Measurements from ENCODE around the gene CDH2.

Gene CDH2

GRCh38 chr18:28125051-28125450 is 51.9 kb downstream of the CDH2 start:
- DNase-seq: no peak

GRCh38 chr18:28124131-28125029 is 52.5 kb downstream of the CDH2 start:
- no peak for DNase-seq

- no peak for DNase-seq
These were observed 53.4 kb downstream of the CDH2 start for GRCh38 chr18:28123401-28124030.

- DNase-seq: no peak
These were observed 56.0 kb downstream of the CDH2 start for GRCh38 chr18:28120828-28121515.

GRCh38 chr18:28116461-28116860 is 60.5 kb downstream of the CDH2 start:
- no peak for DNase-seq

- DNase-seq: no peak
These were observed 61.8 kb downstream of the CDH2 start for GRCh38 chr18:28115149-28115550.

- no peak for DNase-seq
These were observed 62.5 kb downstream of the CDH2 start for GRCh38 chr18:28114472-28114871.

- no peak for DNase-seq
These were observed 63.5 kb downstream of the CDH2 start for GRCh38 chr18:28113271-28114029.

GRCh38 chr18:28112056-28112470 is 64.9 kb downstream of the CDH2 start:
- DNase-seq: no peak

- no peak for DNase-seq
These were observed 66.0 kb downstream of the CDH2 start for GRCh38 chr18:28110924-28111323.

- peak; percentile 48 to 61 for DNase-seq
These were observed 67.0 kb downstream of the CDH2 start for GRCh38 chr18:28109781-28110560.

- peak; percentile 13 to 56 for DNase-seq
These were observed 68.1 kb downstream of the CDH2 start for GRCh38 chr18:28108814-28109213.

- no peak for DNase-seq
These were observed 68.7 kb downstream of the CDH2 start for GRCh38 chr18:28108254-28108653.

- no peak for DNase-seq
These were observed 77.7 kb downstream of the CDH2 start for GRCh38 chr18:28099237-28099636.

GRCh38 chr18:28095631-28096030 is 81.3 kb downstream of the CDH2 start:
- DNase-seq: no peak

GRCh38 chr18:28095041-28095440 is 81.9 kb downstream of the CDH2 start:
- DNase-seq: no peak

GRCh38 chr18:28091197-28091596 is 85.7 kb downstream of the CDH2 start:
- no peak for DNase-seq

- DNase-seq: no peak
These were observed 88.5 kb downstream of the CDH2 start for GRCh38 chr18:28088477-28088876.

GRCh38 chr18:28086670-28087552 is 90.0 kb downstream of the CDH2 start:
- no peak for DNase-seq

GRCh38 chr18:28081516-28081915 is 95.4 kb downstream of the CDH2 start:
- no peak for DNase-seq

- no peak for DNase-seq
These were observed 96.0 kb downstream of the CDH2 start for GRCh38 chr18:28080876-28081300.
